ENCODE results near the gene NACC2. TPM values are rescaled to one million over a fixed set of nuclear protein-coding genes. Genes with fewer than 3 reads are reported as not detected.
"Not testable (repeated sequence)": the region's sequence is repeated elsewhere in the genome, so short reads cannot be mapped to it uniquely, and the experiment has no call there.

Gene NACC2
- total and polyA plus RNA-seq, 2 experiments from 2014 or later, result 11.0 to 13.0 TPM

GRCh38 chr9:135968083-135968476 lies 127.0 kb downstream of the NACC2 start:
- no peaks in the 10 kb centered on the region for H3K79me2 ChIP-seq
- H3K4me2 ChIP-seq, result no peak overlapping the region
- no peak overlapping the region for H3K27ac ChIP-seq
- no peak overlapping the region for H3K4me3 ChIP-seq
- no peaks in the 10 kb centered on the region for H3K36me3 ChIP-seq (replicated peaks; ENCODE audit: insufficient read depth, low read depth)
- no peaks in the 10 kb centered on the region for H3K9me2 ChIP-seq (replicated peaks; ENCODE audit: insufficient read depth)
- TF ChIP-seq EZH2 (IDR thresholded peaks at IDR 0.05; ENCODE audit: borderline replicate concordance) (no peak), EZH2phosphoT487 (IDR thresholded peaks at IDR 0.05; ENCODE audit: low read depth, severe bottlenecking, unreplicated experiment) (no peak), CTCF (IDR thresholded peaks at IDR 0.05; ENCODE audit: poor library complexity) (no peak)
- H2AFZ ChIP-seq, result no peak overlapping the region
- no peak for DNase-seq (ENCODE audit: low spot score)
- 32% methylated on average over 5 of the region's 5 CpGs for WGBS (ENCODE audit: low lambda C conversion rate, missing lambda C conversion rate)
- H3K9me3 ChIP-seq (ENCODE audit: low read depth), result no peaks in the 10 kb centered on the region
- H3K27me3 ChIP-seq, result no peaks in the 10 kb centered on the region
- peaks cover 2% of the 10 kb centered on the region for H3K4me1 ChIP-seq (ENCODE audit: insufficient read depth)
- H4K20me1 ChIP-seq (ENCODE audit: insufficient read depth, poor library complexity, severe bottlenecking), result no peaks in the 10 kb centered on the region

- not testable (repeated sequence) for H3K27me3 ChIP-seq; H3K27ac ChIP-seq; H3K4me3 ChIP-seq; H4K20me1 ChIP-seq (ENCODE audit: insufficient read depth, poor library complexity, severe bottlenecking); H3K4me1 ChIP-seq (ENCODE audit: insufficient read depth); H3K4me2 ChIP-seq; DNase-seq (ENCODE audit: low spot score); H3K9me2 ChIP-seq (replicated peaks; ENCODE audit: insufficient read depth); H2AFZ ChIP-seq; H3K36me3 ChIP-seq (replicated peaks; ENCODE audit: insufficient read depth, low read depth); H3K79me2 ChIP-seq; H3K9me3 ChIP-seq (ENCODE audit: low read depth)
- WGBS (ENCODE audit: low lambda C conversion rate, missing lambda C conversion rate), result 85% methylated on average over 8 of the region's 16 CpGs
These were observed 128.2 kb downstream of the NACC2 start for GRCh38 chr9:135966916-135967260.

- peaks cover 7% of the 10 kb centered on the region for H3K79me2 ChIP-seq
- H3K4me3 ChIP-seq, result no peak overlapping the region
- H2AFZ ChIP-seq, result no peak overlapping the region
- peaks cover 7% of the 10 kb centered on the region for H3K4me1 ChIP-seq (ENCODE audit: insufficient read depth)
- H3K4me2 ChIP-seq, result no peak overlapping the region
- H3K27ac ChIP-seq, result no peak overlapping the region
- H3K36me3 ChIP-seq (replicated peaks; ENCODE audit: insufficient read depth, low read depth), result no peaks in the 10 kb centered on the region
- no peaks in the 10 kb centered on the region for H3K27me3 ChIP-seq
- H3K9me3 ChIP-seq (ENCODE audit: low read depth), result no peaks in the 10 kb centered on the region
- no peaks in the 10 kb centered on the region for H4K20me1 ChIP-seq (ENCODE audit: insufficient read depth, poor library complexity, severe bottlenecking)
- H3K9me2 ChIP-seq (replicated peaks; ENCODE audit: insufficient read depth), result no peaks in the 10 kb centered on the region
- TF ChIP-seq EZH2 (IDR thresholded peaks at IDR 0.05; ENCODE audit: borderline replicate concordance) (no peak), CTCF (IDR thresholded peaks at IDR 0.05; ENCODE audit: poor library complexity) (no peak), EZH2phosphoT487 (IDR thresholded peaks at IDR 0.05; ENCODE audit: low read depth, severe bottlenecking, unreplicated experiment) (no peak)
- DNase-seq (ENCODE audit: low spot score), result no peak
- 66% methylated on average over 11 of the region's 11 CpGs for WGBS (ENCODE audit: low lambda C conversion rate, missing lambda C conversion rate)
These were observed 129.8 kb downstream of the NACC2 start for GRCh38 chr9:135965124-135965756.

- Histone ChIP-seq H2AFZ (no peak overlapping the region), H4K20me1 (ENCODE audit: insufficient read depth, poor library complexity, severe bottlenecking) (peaks cover 7% of the 10 kb centered on the region), H3K27ac (no peak overlapping the region), H3K9me3 (ENCODE audit: low read depth) (no peaks in the 10 kb centered on the region), H3K36me3 (replicated peaks; ENCODE audit: insufficient read depth, low read depth) (no peaks in the 10 kb centered on the region), H3K4me2 (no peak overlapping the region), H3K9me2 (replicated peaks; ENCODE audit: insufficient read depth) (no peaks in the 10 kb centered on the region), H3K27me3 (no peaks in the 10 kb centered on the region), H3K4me3 (no peak overlapping the region), H3K79me2 (peaks cover 19% of the 10 kb centered on the region), H3K4me1 (ENCODE audit: insufficient read depth) (peaks cover 15% of the 10 kb centered on the region)
- TF ChIP-seq EZH2phosphoT487 (IDR thresholded peaks at IDR 0.05; ENCODE audit: low read depth, severe bottlenecking, unreplicated experiment), result no peak
- TF ChIP-seq EZH2 (IDR thresholded peaks at IDR 0.05; ENCODE audit: borderline replicate concordance), result no peak
- TF ChIP-seq CTCF (IDR thresholded peaks at IDR 0.05; ENCODE audit: poor library complexity), result no peak
- DNase-seq (ENCODE audit: low spot score), result no peak
- 77% methylated on average over 9 of the region's 10 CpGs for WGBS (ENCODE audit: low lambda C conversion rate, missing lambda C conversion rate)
These were observed 131.2 kb downstream of the NACC2 start for GRCh38 chr9:135963938-135964337.

Measured in hepatocyte (in vitro differentiated cells).